GM19035 (cell line): ENCODE measurements around the gene MC1R.
"Not testable (repeated sequence)": the region's sequence is repeated elsewhere in the genome, so short reads cannot be mapped to it uniquely, and the experiment has no call there.

Experiments used
- ATAC-seq: cut with Tn5 transposase; IDR thresholded peaks from one replicate; pipeline ENCODE4 v1.9.1; 2021; ENCODE audit not compliant: unreplicated experiment

Gene MC1R

GRCh38 chr16:89918453-89919347, at the start of gene MC1R:
TSS of gene MC1R (plus strand) at chr16:89918862. CDS start at chr16:89919259, 397 bp downstream.
- ATAC-seq, result no peak

- ATAC-seq, result no peak
These were observed 48.8 kb upstream of the MC1R start for GRCh38 chr16:89869911-89870310.

- no peak for ATAC-seq
These were observed 48.2 kb upstream of the MC1R start for GRCh38 chr16:89870440-89870839.

GRCh38 chr16:89871895-89872294, 46.8 kb upstream of the MC1R start:
- ATAC-seq, result no peak

- ATAC-seq, result peak; percentile 42
These were observed 45.3 kb upstream of the MC1R start, which contains the start of gene TCF25 for GRCh38 chr16:89873109-89873971. TSS of gene TCF25 (plus strand) at chr16:89873592. CDS start at chr16:89873668, 76 bp downstream.

GRCh38 chr16:89873972-89874689, 44.5 kb upstream of the MC1R start:
- ATAC-seq, result peak; percentile 62

GRCh38 chr16:89879123-89879522, 39.5 kb upstream of the MC1R start:
- not testable (repeated sequence) for ATAC-seq

GRCh38 chr16:89880477-89881367, 37.9 kb upstream of the MC1R start:
- ATAC-seq, result no peak

- ATAC-seq, result no peak
These were observed 37.3 kb upstream of the MC1R start for GRCh38 chr16:89881368-89881730.

GRCh38 chr16:89883346-89884040, 35.2 kb upstream of the MC1R start:
- no peak for ATAC-seq

GRCh38 chr16:89884041-89884421, 34.6 kb upstream of the MC1R start:
- no peak for ATAC-seq

- ATAC-seq, result no peak
These were observed 31.4 kb upstream of the MC1R start for GRCh38 chr16:89887243-89887642.

GRCh38 chr16:89890200-89890599, 28.5 kb upstream of the MC1R start:
- ATAC-seq, result no peak

- no peak for ATAC-seq
These were observed 27.6 kb upstream of the MC1R start for GRCh38 chr16:89890886-89891657.

GRCh38 chr16:89892055-89892630, 26.5 kb upstream of the MC1R start:
- no peak for ATAC-seq

- no peak for ATAC-seq
These were observed 26.0 kb upstream of the MC1R start for GRCh38 chr16:89892635-89893034.

- no peak for ATAC-seq
These were observed 24.8 kb upstream of the MC1R start for GRCh38 chr16:89893642-89894548.
